GM21360 (cell line): Measurements from ENCODE around the gene DRC3.

Experiments used
- ATAC-seq: cut with Tn5 transposase; IDR thresholded peaks from one replicate; pipeline ENCODE4 v1.9.1; 2021; ENCODE audit warnings: mild to moderate bottlenecking, moderate library complexity; ENCODE audit not compliant: unreplicated experiment

The DRC3 gene

DNA sequence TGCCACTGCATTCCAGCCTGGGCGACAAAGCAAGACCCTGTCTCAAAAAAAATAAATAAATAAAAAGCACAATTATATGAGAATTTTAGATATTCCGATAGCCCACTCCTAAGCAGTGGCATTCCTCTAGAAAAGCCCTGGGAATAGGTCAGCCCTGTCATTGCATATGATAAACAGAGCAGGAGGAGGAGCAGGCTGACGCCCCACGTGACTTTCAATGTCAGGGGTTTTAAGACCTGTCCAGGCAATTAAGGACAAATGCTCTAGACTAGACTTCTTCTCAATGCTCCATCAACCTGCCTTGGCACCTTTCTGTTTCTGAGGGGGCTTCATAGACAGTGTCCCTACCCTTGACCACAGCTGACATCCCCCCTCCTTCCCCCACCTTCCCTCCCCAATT, 8.0 kb upstream of the DRC3 start:
- ATAC-seq = no peak

DNA sequence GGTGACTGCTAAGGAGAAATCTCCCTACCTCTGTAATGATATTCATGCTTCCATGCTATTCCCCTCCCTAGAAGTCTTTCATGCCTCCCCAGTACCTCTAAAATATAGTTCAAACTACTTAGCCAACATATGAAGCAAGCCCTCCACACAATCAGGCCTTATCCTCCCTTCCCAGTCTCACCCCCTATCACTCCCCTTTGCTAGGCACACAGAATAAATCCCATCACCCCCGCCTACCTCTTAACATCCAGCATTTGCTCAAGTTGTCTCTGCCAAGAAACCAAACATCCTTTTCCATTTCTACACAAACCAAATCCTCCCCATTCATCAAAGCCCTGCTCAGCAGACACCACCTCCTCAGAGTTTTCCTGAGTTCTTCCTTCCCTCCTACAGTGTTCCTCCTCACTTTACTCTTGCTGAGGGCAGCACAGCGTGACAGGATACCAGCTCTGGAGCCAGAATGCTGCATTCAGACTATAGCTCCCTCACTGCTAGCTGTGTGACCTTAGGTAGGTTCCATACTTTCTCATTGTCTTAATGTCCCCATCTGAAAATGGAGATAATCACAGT, 7.4 kb upstream of the DRC3 start:
- no peak for ATAC-seq

DNA sequence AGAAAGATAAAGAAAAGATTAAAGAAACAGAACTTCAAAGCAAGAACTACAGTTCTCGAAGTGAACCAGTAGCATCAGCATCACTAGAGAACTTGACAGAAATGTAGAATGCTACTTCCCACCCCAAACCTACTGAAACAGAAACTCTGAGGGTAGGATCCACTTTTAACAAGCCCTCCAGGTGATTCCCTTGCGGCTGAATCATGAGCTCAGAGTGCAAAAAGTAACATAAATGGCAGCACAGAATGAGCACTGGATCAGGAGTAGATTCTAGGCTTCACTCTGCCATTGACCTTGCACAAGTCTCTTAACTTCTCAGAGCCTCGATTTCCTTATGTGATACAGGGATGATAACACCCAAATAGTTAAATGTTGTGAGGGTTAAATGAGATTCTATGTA, 6.3 kb upstream of the DRC3 start:
- ATAC-seq = no peak

DNA sequence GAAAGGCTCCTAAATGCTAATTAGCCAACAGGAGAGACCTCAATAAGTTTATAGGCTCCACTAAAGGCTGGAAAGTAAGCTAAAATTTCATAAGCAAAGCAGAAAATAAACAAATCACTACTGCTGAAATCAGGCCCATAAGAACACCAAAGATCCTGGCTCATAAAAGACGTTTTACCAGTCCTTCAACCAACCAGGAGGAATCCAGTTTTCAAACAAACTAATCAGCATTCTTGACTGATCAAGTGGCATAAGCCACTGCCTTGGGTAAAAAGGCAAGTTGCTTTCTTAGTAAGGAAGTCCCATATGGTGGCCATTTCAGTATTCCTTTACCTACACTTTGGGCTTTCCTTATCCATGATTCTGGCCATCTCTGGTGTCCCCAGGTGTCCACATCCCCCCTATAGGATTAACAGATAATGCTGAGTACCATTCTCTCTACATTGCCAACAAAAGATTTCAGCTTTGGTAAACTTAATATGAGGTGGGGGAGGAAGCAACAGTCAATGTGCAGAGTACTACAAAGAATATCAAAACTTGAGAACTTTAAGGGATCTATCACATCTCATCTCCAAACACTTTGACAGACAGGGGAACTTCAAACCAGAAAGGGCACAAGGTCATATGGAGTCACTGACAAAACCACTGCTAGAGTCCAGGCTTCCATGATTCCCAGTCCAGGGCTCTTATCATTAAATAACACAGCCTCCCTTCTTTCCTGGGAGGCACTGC, 1.8 kb upstream of the DRC3 start:
- ATAC-seq = no peak

DNA sequence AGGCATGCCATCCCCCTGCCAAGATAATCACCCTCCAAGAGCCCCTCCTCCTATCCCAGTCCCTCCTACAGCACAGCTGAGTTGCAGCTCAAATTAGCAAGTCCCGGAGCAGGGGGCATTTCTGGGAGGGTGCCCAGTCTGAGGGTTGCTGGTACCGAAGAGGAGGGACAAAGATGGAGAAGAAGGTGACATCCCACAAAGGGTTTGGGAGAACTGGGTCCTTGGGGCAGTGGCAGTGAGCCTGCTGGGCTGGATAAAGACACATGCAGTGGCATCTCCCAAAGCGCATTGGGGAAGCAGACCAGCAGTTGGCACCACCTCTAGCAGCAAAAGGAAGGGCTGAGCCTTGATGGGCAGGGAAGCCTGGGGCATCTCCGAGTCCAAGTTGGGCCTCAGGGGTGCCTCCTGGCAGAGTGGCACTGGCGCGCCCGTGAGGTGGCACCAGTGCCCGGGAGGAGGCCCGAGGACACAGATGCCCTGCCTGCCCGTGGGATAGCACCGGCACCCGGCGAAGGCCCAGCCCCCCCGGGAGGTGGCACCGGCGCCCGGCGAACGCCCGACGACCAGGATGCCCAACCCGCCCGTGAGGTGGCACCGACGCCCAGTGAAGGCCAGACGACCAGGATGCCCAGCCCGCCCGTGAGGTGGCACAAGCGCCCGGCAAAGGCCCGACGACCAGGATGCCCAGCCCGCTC, 1.1 kb upstream of the DRC3 start:
- ATAC-seq = no peak

DNA sequence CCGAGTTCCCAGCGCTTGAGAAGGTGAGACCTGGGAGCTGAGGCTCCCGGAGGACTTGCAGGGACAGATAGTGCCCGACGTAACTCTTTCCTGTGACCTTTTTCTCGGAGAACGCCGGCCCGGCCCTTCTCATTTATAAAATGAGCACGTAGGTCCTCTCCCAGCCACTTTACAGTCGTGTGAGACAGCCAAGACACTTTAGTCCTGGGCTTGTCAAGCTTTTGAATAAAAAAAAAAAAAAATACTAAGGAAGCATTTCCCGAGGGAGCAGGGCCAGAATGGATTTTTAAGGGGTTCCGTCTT, 241 bp downstream of the DRC3 start:
- no peak for ATAC-seq

DNA sequence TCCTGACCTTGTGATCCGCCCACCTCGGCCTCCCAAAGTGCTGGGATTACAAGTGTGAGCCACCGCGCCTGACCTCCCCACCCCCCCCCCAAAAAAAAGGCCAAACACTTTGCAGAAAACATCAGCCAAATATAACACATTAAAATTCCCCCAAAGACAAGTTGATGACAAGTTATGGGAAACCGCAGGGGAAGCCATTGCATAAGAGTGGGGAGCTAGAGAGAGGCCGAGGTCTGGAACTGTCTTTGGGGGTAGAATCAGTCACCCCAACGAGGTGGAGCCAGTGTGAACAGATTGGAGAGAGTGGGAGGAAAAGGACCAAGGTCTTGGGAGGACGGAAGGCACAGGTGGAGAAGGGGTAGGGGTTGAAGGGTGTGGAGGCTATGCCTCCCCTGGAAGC, 2.8 kb downstream of the DRC3 start:
- ATAC-seq = no peak

DNA sequence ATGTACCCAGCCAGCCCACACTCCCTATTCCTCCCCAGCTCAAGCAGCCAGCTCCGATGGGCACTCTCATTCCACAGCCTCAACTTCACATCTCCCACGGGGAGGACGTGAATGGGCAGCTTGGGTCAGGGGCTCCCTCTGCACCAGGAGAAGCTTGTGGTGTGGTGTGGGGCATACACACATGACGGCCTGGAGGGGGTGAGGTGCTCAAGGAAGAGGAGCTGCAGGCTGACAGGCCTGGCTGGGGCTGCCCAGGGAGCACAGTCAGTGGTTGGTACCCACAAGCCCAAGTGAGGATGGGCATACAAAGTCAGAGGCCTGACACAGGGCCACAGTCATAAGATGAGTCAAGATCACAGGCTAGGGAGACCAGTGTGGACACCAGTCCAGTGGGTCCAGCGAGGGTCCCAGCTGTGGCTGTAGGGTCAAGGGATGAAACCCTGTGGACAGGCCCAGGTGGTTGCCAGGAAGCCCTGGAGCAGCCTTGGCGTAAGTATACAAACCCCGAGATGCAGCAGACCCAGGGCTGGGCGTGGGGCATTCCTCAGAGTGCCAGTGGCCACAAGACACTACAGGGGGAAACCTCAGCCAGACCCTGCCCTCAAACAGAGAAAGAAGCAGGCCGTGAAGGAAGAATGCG, 4.4 kb downstream of the DRC3 start:
- no peak for ATAC-seq

DNA sequence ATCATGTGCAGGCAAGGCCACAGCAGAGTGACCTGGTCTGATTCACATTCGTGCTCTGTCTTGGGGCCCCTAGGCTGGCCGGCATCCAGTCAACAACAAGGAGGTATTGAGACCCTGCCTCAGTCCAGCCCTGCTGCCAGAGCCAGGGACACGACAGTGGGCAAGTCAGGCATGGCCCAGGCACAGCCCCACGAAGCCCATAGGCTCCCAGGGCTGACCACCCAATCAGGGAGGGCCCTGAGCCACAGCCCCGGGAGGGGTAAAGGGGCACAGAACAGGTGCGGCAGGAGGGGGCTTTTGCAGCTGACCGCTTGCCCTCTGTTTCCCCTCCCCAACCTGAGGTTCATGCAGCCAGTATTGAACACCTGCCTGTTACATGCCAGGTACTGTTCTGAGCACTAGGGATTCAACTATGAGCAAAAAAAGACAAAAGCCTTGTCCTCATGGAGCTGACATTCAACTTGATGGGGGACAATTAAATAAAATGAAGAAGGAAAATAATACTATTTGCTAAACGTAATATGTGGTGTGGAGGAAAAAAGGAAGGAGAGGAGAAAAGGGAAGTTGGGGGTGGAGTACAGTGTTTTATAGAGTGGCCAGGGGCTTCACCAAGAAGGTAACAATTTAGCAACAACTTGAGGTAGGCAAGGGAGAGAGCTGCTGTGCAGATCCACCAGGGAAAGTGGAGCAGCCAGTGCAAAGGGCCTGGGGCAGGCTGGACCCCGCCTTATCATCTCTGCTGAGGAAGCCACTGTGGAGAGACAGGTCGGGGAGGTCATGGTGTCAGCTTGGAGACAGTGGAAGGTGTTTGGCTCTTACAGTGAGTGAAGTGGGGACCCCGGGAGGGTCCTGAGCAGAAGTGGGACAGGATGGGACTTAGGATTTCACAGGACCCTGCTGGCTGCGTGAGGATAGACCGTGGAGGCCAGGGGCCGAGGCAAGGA, 6.1 kb downstream of the DRC3 start:
- no peak for ATAC-seq

DNA sequence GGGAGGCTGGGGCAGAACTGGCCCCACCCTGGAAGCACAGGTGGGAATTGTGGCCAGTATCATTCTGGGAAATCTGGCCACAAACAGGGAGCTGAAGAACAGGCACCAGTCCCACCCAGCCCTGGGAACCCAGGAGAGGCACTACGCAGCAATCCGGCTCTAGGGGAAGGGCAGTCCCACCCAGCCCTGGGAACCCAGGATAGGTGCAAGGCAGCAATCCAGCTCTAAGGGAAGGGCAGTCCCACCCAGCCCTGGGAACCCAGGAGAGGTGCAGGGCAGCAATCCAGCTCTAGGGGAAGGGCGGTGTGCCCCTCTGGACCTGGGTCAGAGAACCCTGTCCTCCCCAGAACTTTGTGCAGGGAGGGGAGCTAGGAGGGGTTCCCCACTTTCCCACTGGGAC, 7.1 kb downstream of the DRC3 start:
- no peak for ATAC-seq

DNA sequence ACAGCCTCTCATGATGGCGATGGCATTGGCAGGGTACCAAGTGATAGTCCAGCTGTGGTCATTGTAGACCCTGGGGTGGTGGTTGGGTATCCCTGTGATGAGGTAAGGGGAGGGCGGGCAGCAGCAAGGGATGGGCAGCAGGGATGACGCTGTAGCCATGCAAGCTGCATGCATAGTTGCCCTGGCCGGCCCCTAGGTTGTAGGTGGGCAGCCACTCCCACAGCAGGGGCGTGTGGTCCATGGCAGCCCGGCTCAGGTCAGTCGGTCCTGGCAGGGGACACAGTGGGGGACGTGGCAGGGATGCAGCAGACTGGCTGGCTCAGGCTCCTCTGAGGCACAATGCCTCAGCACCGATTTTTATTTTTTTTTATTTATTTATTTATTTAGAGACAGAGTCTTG, 8.7 kb downstream of the DRC3 start:
- no peak for ATAC-seq

DNA sequence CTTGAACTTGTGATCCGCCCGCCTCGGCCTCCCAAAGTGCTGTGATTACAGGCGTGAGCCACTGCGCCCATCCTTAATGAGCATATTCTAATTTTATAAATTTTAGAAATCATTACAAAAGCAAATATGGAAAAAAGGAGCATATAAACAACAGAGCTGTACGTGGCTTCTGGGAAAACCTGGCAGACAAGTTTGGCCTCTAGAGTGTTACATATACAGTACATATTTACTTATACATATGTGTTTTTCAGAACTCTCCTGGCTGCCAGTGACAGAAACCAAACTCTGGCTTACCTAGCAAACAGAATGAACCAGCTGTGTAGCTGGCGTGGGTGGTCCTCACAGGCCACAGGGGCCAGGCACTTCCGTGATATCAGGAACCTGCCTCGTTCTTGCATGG, 10.1 kb downstream of the DRC3 start:
- ATAC-seq = no peak

DNA sequence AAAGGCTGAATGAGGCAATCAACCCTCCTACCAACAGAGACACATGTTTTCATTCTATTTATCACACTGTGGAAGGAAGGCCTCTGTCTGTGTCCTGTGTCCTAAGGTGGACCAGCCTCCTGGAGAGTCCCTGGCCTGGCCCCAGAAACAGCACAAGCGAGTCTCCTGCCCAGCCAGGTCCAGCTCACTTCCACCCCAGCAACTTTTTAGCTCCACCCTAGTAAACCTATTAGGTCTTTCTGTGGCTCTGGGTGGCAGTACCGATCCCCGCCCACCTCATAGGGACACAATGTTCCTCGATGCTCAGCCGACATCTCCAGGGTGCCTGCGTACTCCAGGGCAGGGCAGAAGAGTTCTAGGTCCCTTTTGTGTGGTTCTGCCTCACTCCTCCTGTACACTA, 10.7 kb downstream of the DRC3 start:
- ATAC-seq = no peak

DNA sequence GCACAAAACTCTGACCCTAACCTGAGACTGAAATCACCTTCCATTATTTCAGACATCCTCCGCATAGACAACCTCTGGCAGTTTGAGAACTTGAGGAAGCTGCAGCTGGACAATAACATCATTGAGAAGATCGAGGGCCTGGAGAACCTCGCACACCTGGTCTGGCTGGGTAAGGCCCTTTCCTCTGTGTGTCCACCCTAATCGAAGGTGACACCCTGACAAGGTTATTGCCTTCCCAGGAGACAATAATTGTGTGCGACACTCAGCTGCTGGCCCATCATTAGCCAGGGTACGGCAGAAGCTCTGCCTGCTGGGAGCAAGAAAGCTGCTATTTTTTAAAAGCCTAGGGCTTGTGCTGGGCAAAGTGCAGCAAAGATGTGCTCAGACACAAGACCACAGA, 11.1 kb downstream of the DRC3 start:
- no peak for ATAC-seq

DNA sequence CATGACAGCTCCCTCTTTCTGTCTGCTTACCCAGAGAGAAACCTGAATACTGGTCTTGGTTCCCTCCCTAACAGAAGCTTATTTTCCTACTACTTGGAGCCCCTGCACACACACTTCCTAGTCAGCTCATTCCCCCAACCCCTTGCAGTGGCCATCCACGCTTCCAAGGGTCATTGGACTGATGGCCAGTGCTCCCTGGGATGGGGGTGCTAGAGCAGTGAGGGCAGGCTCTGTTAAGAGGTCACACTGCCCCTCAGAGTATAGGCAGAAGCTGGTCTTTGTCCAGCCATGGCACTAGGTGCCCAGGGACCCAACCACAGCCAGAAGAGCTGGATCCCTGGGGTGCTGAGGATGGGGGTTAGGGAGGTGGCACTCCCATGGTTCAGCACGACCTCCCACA, 12.5 kb downstream of the DRC3 start:
- ATAC-seq = no peak

DNA sequence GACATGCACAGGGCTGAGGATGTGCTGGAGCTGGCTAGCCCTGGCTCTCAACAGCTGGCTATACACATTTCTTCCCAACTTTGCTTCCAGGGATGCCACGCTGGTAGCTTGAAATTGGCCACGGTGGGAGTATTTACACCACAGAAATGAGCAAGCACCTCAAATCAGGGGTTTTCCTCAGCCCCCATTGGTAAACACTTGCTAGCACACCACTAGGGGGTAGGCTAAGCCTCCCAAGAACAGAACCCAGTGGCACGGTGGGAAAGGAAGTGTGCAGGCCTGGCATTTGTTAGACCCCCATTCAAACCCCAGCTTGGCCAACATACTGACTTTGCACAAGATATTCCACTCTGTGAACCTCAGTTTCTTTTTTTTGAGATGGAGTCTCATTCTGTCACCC, 12.9 kb downstream of the DRC3 start:
- ATAC-seq = no peak

DNA sequence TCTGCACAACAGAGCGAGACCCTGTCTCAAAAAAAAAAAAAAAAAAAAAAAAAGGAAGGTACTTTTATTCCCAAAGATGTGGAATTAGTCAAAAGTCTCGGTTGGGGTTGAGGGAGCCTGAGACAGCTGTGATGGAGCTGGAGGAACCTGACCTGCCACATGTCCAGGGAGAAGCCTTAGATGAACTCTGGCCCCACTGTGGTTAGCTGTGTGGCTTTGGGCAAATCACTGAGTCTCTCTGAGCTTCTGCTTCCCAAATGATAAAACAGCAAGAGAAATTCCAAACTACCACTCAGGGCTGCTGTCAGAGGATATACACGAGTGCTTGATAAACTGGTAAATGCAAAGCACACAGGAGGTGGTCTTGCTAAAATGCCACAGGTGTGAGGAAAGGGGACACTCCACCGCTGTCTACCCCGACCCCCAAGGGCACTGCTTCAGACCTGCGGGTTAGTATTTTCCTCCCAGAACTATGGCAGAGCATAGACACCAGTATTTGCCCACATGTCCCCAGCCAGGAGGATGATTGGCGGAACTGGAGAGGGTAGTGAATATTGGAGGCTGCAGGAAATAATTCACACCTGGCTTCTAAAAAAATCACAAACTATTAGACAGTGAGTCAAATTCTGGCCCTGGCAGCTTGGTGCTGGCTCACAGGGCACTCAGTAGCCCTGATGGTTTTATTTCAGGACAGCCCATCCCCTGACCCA, 14.7 kb downstream of the DRC3 start:
- ATAC-seq = no peak

DNA sequence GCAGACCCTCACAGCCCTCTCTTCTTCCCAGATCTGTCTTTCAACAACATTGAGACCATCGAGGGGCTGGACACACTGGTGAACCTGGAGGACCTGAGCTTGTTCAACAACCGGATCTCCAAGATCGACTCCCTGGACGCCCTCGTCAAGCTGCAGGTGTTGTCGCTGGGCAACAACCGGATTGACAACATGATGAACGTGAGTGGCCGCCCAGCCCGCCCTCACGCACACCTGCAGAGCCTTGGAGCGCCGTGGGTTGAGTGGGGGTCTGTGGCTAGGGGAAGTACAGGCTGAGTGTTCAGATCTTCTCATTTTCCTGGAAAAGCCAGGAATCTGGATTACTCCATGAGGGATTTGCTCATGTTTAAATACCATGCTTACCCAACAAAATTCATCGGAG, 15.2 kb downstream of the DRC3 start:
- no peak for ATAC-seq

DNA sequence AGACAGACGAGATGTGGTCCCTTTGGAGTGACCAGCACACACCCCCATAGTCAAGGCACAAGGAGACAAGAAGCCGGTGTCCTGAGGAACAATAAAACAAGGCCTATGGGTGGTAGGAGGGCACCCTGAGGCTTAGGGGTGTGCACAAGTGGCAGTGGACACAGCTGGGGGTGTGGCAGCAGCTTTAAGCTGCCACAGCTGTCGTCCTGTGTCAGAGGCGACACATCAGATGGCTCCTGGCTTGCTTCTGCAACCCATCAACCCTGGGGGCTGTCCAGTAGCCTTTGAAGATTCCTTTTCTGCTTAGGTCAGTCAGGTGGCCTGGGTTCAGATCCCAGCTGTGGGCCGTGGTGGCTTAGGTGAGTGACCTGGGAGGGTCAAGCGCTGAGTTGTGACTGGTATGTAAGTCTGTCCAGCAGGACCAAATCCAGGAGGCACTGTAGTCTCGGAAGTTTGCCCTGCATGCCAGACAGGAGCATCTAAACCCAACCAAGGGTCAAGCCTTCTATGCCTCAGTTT, 15.8 kb downstream of the DRC3 start:
- ATAC-seq = no peak

DNA sequence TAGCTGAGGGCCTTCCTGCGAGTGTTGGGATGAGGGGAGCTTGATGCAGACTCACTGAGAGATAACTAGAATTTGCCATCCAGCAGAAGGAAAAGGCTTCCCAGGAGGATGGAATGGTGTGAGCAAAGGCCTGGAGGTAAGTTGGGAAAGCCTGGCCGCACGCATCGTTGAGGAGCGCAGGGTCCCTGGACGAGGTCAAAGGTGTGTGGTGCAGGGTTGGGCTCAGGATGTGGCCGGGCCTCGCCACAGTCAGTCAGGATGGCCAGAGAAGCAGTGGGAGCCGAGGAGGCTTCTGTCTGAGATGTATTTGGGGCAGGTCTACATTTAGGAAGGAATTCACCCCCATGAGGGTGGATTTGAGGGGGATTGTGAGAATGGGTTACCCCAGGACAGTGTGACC, 16.4 kb downstream of the DRC3 start:
- no peak for ATAC-seq
